Measurements from ENCODE around the gene FOXR2.

Gene FOXR2

DNA sequence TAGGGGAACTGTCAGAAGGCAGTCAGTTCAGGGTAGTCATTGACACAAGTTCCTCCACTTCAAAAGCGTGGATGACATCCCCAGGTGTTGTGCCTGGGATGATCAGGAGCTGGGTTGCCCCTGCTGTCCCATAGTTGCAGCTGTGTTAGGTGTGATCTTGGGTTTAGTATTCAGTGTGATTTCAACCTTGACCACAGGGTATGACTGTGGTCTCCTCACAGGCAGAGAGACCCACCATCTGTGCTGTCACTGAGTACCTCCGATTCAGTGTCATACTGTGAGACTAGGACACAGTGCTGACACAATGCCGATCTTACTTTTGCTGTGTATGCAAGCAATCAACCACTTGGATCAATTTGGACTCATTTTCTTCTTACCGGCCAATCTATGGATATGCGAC lies 25.2 kb downstream of the FOXR2 start:
- Histone ChIP-seq H3K4me3 (replicated peaks; ENCODE audit: low read depth, low read length) (no peak overlapping the region), H3K27me3 (replicated peaks; ENCODE audit: control insufficient read depth, insufficient read depth, low read length) (no peaks in the 10 kb centered on the region), H3K36me3 (ENCODE audit: control insufficient read depth, insufficient read depth, low read length) (no peaks in the 10 kb centered on the region)
- TF ChIP-seq, protein P1, sequence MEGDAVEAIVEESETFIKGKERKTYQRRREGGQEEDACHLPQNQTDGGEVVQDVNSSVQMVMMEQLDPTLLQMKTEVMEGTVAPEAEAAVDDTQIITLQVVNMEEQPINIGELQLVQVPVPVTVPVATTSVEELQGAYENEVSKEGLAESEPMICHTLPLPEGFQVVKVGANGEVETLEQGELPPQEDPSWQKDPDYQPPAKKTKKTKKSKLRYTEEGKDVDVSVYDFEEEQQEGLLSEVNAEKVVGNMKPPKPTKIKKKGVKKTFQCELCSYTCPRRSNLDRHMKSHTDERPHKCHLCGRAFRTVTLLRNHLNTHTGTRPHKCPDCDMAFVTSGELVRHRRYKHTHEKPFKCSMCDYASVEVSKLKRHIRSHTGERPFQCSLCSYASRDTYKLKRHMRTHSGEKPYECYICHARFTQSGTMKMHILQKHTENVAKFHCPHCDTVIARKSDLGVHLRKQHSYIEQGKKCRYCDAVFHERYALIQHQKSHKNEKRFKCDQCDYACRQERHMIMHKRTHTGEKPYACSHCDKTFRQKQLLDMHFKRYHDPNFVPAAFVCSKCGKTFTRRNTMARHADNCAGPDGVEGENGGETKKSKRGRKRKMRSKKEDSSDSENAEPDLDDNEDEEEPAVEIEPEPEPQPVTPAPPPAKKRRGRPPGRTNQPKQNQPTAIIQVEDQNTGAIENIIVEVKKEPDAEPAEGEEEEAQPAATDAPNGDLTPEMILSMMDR (IDR thresholded peaks at IDR 0.05; ENCODE audit: insufficient read depth, low read length, poor library complexity, severe bottlenecking): no peak
- no peak for DNase-seq (ENCODE audit: extremely low read depth, insufficient read length)

DNA sequence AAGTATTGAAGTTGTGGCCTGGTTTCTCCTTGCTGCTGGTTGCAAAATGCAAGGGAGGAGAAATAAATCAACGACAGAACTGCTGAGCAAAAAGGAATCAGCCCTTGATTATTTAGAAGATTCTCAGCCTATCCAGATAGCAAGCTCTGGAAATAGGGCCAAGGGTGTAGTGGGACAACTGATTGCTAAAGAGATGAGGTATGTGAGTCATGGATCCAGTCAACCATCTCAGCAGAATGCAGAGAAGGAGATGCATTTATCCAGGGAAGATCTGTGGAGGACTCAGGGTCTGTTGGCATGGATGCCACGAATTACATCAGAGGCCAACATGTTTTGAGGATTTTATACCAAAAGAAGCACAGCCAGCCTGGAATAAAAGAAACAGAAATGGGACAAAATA lies 36.7 kb downstream of the FOXR2 start:
- no peak overlapping the region for H3K4me3 ChIP-seq (replicated peaks; ENCODE audit: low read depth, low read length)
- TF ChIP-seq, protein P1 (IDR thresholded peaks at IDR 0.05; ENCODE audit: insufficient read depth, low read length, poor library complexity, severe bottlenecking): no peak
- DNase-seq (ENCODE audit: extremely low read depth, insufficient read length): no peak
- no peaks in the 10 kb centered on the region for H3K27me3 ChIP-seq (replicated peaks; ENCODE audit: control insufficient read depth, insufficient read depth, low read length)
- H3K36me3 ChIP-seq (ENCODE audit: control insufficient read depth, insufficient read depth, low read length): no peaks in the 10 kb centered on the region

DNA sequence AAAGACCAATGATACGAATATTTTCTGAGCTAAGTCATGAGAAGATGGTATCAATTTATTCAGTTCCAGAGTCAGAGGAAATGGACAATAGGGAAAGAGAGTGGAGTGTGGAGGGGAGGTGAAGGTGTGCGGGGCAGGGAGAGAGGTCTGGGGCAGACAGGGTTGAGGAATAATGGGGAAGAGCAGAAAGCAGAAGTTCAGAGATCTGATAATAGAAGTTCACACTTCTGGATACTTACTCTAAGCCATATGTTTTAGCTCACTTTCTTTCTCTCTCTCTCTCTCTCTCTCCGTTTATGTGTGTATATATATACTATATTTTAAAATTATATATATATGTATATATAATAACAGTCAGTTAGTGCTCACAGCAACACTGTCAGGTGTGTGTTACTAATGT lies 40.4 kb downstream of the FOXR2 start:
- DNase-seq (ENCODE audit: extremely low read depth, insufficient read length): no peak
- Histone ChIP-seq H3K4me3 (replicated peaks; ENCODE audit: low read depth, low read length) (no peak overlapping the region), H3K27me3 (replicated peaks; ENCODE audit: control insufficient read depth, insufficient read depth, low read length) (no peaks in the 10 kb centered on the region), H3K36me3 (ENCODE audit: control insufficient read depth, insufficient read depth, low read length) (no peaks in the 10 kb centered on the region)
- TF ChIP-seq, protein P1 (IDR thresholded peaks at IDR 0.05; ENCODE audit: insufficient read depth, low read length, poor library complexity, severe bottlenecking): no peak

DNA sequence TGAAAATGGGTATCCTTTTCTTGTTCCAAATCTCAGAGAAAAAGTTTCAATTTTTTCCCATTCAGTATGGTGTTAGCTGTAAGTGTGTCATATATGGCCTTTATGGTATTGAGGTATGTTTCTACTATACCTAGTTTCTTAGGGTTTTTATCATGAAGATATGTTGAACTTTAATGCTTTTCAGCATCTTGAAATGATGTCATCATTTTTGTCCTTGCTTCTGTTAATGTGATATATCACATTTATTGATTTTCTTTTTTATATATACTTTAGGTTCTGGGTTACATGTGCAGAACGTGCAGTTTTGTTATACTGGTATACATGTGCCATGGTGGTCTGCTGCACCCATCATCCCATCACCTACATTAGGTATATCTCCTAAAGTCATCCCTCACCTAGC lies 44.9 kb downstream of the FOXR2 start:
- Histone ChIP-seq H3K27me3 (replicated peaks; ENCODE audit: control insufficient read depth, insufficient read depth, low read length) (no peaks in the 10 kb centered on the region), H3K36me3 (ENCODE audit: control insufficient read depth, insufficient read depth, low read length) (no peaks in the 10 kb centered on the region), H3K4me3 (replicated peaks; ENCODE audit: low read depth, low read length) (no peak overlapping the region)
- no peak for DNase-seq (ENCODE audit: extremely low read depth, insufficient read length)
- TF ChIP-seq, protein P1 (IDR thresholded peaks at IDR 0.05; ENCODE audit: insufficient read depth, low read length, poor library complexity, severe bottlenecking): no peak
